Activated naive CD4-positive, alpha-beta T cell treated with anti-CD3 and anti-CD28 coated beads, Interleukin-2, amount 50 U/mL, for 24 hours (primary cell): ENCODE measurements around the gene SLC13A3.

Experiments used
- H3K27ac Mint-ChIP-seq: one replicate; pipeline ENCODE4 v1.8.0; 2021; ENCODE audit warnings: mild to moderate bottlenecking, mixed read lengths
- H3K27me3 Mint-ChIP-seq: one replicate; pipeline ENCODE4 v1.8.0; 2021; ENCODE audit warnings: mixed read lengths
- H3K36me3 Mint-ChIP-seq: one replicate; pipeline ENCODE4 v1.8.0; 2021; ENCODE audit warnings: mixed read lengths
- H3K4me1 Mint-ChIP-seq: one replicate; pipeline ENCODE4 v1.8.0; 2021; ENCODE audit warnings: mixed read lengths
- H3K4me3 Mint-ChIP-seq: one replicate; pipeline ENCODE4 v1.8.0; 2021; ENCODE audit warnings: mild to moderate bottlenecking, mixed read lengths
- H3K9me3 Mint-ChIP-seq: one replicate; pipeline ENCODE4 v1.8.0; 2021; ENCODE audit warnings: mixed read lengths

Gene SLC13A3

DNA sequence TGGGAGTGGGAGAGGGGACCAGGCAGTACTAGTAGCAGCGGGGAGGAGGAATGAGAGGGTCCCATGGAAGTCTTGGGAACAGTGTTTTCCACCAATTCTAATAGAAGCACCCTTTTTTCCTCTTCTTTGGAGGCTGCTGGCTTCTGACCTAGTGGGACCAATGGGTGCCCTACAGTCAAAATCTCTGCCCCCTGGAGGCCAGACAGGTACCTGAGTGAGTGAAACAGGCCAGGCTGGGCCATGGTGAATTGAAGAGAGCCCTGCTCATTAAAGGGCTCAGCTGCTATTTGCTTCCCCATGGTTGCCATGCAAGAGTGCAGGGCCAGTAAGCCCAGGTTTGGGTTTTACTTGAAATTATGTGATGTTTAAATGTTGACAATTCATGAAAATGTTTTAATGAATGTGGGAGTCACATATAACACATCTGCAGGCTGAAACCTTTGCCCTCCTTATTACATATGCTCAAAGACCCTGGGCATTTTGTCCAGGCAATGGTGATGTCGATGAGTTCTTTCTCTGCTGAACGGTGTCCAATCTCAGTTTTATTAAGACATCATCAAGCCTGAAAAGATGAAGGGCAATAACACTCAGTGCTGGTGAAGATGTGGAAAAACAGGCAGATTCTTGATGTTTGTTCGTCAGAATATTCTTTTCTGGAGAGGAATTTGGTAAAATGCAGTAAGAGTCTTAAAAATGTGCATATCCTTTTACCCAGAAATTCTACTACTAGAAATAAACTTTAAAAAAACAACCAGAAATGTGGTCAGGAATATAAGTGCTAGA is 58.5 kb downstream of the SLC13A3 start:
- Mint-ChIP-seq H3K36me3 (no peaks in the 10 kb centered on the region), H3K27ac (no peak overlapping the region), H3K27me3 (peaks cover 8% of the 10 kb centered on the region), H3K9me3 (no peaks in the 10 kb centered on the region), H3K4me3 (no peak overlapping the region), H3K4me1 (no peaks in the 10 kb centered on the region)

GRCh38 chr20:46590443-46590842 is 60.8 kb downstream of the SLC13A3 start:
- Mint-ChIP-seq H3K27me3 (peaks cover 4% of the 10 kb centered on the region), H3K36me3 (no peaks in the 10 kb centered on the region), H3K4me1 (no peaks in the 10 kb centered on the region), H3K27ac (no peak overlapping the region), H3K9me3 (no peaks in the 10 kb centered on the region), H3K4me3 (no peak overlapping the region)

DNA sequence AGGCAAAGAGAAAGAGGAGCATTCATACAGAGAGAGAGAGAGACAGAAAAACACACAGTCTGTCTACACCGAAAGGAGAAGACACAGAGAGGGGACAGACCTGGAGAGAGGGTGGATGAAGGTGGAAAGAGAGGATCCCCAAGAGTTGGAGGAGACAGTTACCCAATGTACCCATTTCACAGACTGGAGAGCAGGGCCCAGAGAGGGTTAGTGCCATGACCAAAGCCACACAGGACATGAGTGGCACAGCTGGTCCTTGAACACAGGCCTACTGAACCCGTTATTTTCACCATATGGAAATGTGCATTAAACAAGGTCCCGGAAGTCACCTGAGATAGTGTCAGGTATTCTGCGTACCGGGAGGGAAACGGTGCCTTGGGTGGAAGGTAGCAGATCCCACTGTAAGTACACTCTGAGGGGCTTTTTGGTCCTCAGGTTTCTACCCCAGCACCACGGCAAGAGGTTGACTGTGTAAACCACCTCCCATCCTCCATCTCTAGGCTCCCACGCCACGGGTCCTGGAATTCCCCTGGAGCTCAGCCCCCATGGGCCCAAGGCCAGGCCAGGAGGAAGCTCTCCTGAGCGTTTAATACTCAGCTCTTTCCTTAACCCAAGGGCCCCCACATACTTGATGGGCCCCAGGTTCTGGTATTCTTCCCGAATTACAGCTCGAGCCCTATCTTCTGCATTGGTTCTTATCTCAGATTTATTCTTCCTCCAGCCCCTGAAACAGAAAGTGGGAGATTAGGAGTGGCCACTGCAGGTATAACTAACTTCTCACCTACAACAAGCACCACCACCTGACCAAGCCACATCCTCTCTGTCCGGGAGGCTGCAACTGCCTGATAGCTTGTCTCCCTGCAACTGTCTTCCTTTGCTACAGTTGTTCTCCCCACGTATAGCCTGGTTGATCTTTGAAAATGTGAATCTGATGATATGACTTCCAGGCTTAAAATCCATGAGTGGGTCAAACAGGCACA is 62.4 kb downstream of the SLC13A3 start:
- Mint-ChIP-seq H3K27me3 (no peaks in the 10 kb centered on the region), H3K27ac (no peak overlapping the region), H3K4me1 (no peaks in the 10 kb centered on the region), H3K4me3 (no peak overlapping the region), H3K36me3 (no peaks in the 10 kb centered on the region), H3K9me3 (no peaks in the 10 kb centered on the region)

- Mint-ChIP-seq H3K9me3 (no peaks in the 10 kb centered on the region), H3K36me3 (no peaks in the 10 kb centered on the region), H3K4me3 (no peak overlapping the region), H3K4me1 (no peaks in the 10 kb centered on the region), H3K27me3 (no peaks in the 10 kb centered on the region), H3K27ac (no peak overlapping the region)
These were observed 63.3 kb downstream of the SLC13A3 start for GRCh38 chr20:46587986-46588385.

DNA sequence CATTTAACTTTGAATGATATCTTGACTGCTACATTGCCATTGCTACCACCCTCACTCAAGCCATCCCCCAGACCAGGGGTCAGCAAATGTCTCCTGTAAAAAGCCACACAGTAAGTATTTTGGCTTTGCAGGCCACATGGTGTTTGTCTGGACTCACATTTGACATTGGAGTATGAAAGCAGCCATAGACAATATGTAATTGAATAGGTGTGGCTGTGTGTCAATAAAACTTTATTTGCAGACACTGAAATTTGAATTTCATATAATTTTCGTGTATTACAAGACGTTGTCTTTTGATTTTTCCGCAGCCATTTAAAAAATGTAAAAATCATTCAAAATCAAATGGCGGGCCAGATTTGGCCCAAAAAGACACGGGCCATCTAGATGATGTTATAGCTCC is 64.5 kb downstream of the SLC13A3 start:
- H3K36me3 Mint-ChIP-seq: no peaks in the 10 kb centered on the region
- no peaks in the 10 kb centered on the region for H3K27me3 Mint-ChIP-seq
- H3K4me1 Mint-ChIP-seq: no peaks in the 10 kb centered on the region
- no peak overlapping the region for H3K4me3 Mint-ChIP-seq
- H3K27ac Mint-ChIP-seq: no peak overlapping the region
- H3K9me3 Mint-ChIP-seq: no peaks in the 10 kb centered on the region

DNA sequence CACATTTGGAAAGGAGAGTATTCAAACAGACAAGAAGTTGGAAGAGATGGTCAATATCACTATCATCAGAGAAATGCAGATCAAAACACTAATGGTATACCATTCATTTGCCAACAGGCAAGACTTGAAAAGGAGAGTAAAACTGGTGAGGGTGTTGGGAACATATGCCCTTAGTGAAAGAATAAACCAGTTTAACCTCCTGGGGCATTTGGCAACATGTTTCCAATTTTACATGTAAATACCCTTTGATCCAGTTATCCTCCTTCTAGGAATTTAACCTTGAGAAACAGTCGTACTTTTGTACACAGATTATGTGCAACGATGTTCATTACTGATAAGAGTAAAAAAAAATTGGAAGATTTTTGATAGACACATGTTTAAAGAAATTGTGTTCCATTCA is 66.8 kb downstream of the SLC13A3 start:
- Mint-ChIP-seq H3K27me3 (peaks cover 4% of the 10 kb centered on the region), H3K4me1 (no peaks in the 10 kb centered on the region), H3K27ac (no peak overlapping the region)

DNA sequence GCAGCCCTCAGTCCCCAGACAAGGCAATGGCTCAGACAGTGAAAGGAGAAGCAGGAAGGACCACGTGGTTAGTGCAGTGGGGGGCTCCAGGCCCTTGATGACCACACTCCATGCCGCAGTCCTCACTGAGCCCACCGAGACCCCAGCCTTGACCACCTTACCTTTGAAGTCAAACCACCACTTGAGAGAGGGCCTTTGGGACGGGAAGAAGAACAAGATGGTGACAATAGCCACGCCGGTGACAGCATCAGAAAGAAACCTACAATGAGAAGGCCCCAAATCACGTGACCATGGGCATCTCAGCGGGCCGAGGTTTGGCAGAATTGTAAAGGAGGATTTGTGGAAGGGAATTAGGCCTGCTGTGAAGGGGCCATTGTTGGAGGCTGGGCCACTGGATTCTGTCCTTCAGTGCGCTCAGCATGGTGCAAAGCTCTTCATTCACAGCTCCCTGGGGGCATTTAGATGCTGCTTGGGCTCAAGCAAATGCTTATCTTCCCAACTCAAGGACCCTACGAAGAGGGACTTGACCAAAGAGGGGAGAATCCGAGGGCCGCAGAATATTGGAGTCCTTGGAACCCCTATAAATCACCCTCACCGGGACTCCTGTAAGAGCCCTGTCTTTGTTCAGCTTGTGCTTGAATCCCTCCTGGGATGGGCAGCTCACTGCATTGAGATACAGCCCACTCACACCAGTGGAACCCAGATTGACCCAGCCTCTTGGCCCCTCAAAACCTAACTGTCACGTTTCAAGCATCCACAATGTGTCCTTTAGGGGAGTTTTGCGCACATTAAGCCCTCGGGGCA is 67.6 kb downstream of the SLC13A3 start:
- H3K4me1 Mint-ChIP-seq: no peaks in the 10 kb centered on the region

More for the DNA sequence above, 66.8 kb downstream of the SLC13A3 start:
- Mint-ChIP-seq H3K4me3 (no peak overlapping the region), H3K36me3 (no peaks in the 10 kb centered on the region), H3K9me3 (no peaks in the 10 kb centered on the region)

DNA sequence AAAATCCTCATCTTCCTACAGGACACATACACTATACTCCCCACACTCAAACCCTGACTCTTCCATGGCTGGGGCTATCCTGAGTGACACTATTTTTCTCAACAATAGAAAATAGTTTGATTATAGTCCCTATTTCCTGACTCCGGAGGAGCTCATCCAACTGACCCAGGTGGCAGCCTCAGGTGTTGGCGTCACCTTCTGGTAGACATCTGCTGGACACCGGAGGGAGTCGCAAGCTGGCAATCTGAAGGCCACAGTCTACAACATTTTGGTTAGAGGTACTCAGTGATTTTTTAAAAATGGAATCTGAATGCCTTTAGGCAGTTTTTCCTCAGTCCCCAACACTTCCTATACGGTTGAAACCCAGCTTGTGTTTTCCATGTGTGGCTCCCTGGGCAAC is 68.6 kb downstream of the SLC13A3 start:
- H3K27ac Mint-ChIP-seq: no peak overlapping the region
- H3K27me3 Mint-ChIP-seq: peaks cover 8% of the 10 kb centered on the region
- H3K36me3 Mint-ChIP-seq: no peaks in the 10 kb centered on the region
- no peak overlapping the region for H3K4me3 Mint-ChIP-seq
- no peaks in the 10 kb centered on the region for H3K9me3 Mint-ChIP-seq
- no peaks in the 10 kb centered on the region for H3K4me1 Mint-ChIP-seq

More for the DNA sequence above, 67.6 kb downstream of the SLC13A3 start:
- H3K36me3 Mint-ChIP-seq: no peaks in the 10 kb centered on the region
- H3K4me3 Mint-ChIP-seq: no peak overlapping the region
- H3K9me3 Mint-ChIP-seq: no peaks in the 10 kb centered on the region
- H3K27ac Mint-ChIP-seq: no peak overlapping the region
- H3K27me3 Mint-ChIP-seq: peaks cover 6% of the 10 kb centered on the region

DNA sequence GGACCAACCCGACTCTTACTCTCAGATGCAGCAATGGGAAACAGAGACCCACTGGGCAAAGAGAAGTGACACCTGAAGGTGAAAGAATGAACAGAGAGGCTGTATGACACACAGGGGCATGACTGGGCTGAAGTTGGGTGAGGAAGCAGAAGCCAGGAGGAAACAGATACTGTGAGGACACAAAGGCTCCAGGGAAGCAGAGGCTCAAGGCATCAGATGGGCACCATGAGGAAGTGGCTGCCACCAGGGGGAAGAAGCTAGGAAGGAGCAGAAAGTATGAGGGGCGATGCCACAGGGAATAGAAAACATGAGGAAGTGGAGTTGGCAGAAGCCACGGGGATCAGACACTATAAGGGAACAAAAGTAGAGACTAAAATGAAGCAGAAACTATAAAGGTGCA is 69.9 kb downstream of the SLC13A3 start:
- no peak overlapping the region for H3K27ac Mint-ChIP-seq
- no peaks in the 10 kb centered on the region for H3K9me3 Mint-ChIP-seq
- H3K36me3 Mint-ChIP-seq: no peaks in the 10 kb centered on the region
- peaks cover 8% of the 10 kb centered on the region for H3K27me3 Mint-ChIP-seq
- no peaks in the 10 kb centered on the region for H3K4me1 Mint-ChIP-seq
- H3K4me3 Mint-ChIP-seq: no peak overlapping the region

GRCh38 chr20:46580613-46581205 is 70.5 kb downstream of the SLC13A3 start:
- peaks cover 8% of the 10 kb centered on the region for H3K27me3 Mint-ChIP-seq

GRCh38 chr20:46578745-46579144 is 72.5 kb downstream of the SLC13A3 start:
- H3K9me3 Mint-ChIP-seq: no peaks in the 10 kb centered on the region
- no peak overlapping the region for H3K27ac Mint-ChIP-seq
- H3K27me3 Mint-ChIP-seq: peaks cover 9% of the 10 kb centered on the region
- H3K36me3 Mint-ChIP-seq: no peaks in the 10 kb centered on the region
- H3K4me3 Mint-ChIP-seq: no peak overlapping the region
- H3K4me1 Mint-ChIP-seq: no peaks in the 10 kb centered on the region

More at GRCh38 chr20:46580613-46581205, 70.5 kb downstream of the SLC13A3 start:
- no peaks in the 10 kb centered on the region for H3K9me3 Mint-ChIP-seq
- no peak overlapping the region for H3K4me3 Mint-ChIP-seq
- no peaks in the 10 kb centered on the region for H3K4me1 Mint-ChIP-seq
- no peak overlapping the region for H3K27ac Mint-ChIP-seq
- H3K36me3 Mint-ChIP-seq: no peaks in the 10 kb centered on the region

DNA sequence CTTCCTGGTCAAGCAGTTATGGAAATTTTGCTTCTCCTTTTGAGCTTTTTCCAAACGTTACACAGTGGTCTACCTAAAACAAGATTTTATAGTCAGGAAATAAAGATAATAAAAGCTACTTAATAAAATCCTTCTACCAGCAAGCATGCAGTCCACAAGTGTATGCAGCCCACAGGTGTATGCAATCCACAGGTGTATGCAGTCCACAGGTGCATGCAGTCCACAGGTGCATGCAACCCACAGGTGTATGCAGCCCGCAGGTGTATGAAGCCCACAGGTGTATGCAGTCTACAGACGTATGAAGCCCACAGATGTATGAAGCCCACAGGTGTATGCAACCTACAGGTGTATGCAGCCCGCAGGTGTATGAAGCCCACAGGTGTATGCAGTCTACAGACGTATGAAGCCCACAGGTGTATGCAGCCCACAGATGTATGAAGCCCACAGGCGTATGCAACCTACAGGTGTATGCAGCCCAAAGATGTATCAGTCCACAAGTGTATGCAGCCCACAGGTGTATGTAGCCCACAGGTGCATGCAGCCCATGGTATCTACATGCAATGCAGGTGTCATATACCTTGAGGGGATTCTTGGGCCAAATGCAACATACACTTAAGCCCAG is 74.4 kb downstream of the SLC13A3 start:
- Mint-ChIP-seq H3K9me3 (no peaks in the 10 kb centered on the region), H3K27me3 (peaks cover 9% of the 10 kb centered on the region), H3K4me1 (no peaks in the 10 kb centered on the region), H3K27ac (no peak overlapping the region), H3K36me3 (no peaks in the 10 kb centered on the region), H3K4me3 (no peak overlapping the region)

GRCh38 chr20:46575937-46576461 is 75.3 kb downstream of the SLC13A3 start:
- Mint-ChIP-seq H3K27ac (no peak overlapping the region), H3K27me3 (peaks cover 5% of the 10 kb centered on the region), H3K9me3 (no peaks in the 10 kb centered on the region), H3K4me1 (no peaks in the 10 kb centered on the region), H3K4me3 (no peak overlapping the region), H3K36me3 (no peaks in the 10 kb centered on the region)

GRCh38 chr20:46575394-46575793 is 75.9 kb downstream of the SLC13A3 start:
- Mint-ChIP-seq H3K4me1 (no peaks in the 10 kb centered on the region), H3K9me3 (no peaks in the 10 kb centered on the region), H3K36me3 (no peaks in the 10 kb centered on the region), H3K4me3 (no peak overlapping the region), H3K27me3 (peaks cover 5% of the 10 kb centered on the region), H3K27ac (no peak overlapping the region)
